Prostate gland (tissue), 2 donors: ENCODE data around the gene NKX1-2.

Source experiments
- CTCF ChIP-seq, 4 experiments: fragments of 200-600 bp in 2 of 4; fragments of 450-650 bp in 2 of 4; sonication (generic) in 2 of 4; IDR thresholded peaks; 1 replicate in 3 of 4; 2 replicates in 1 of 4; pipeline ENCODE4 v1.5.1; 2016 to 2019; ENCODE audit warnings: antibody characterized with exemption in 4 of 4, mild to moderate bottlenecking in 2 of 4, moderate library complexity in 2 of 4
- POLR2A ChIP-seq: fragments of 450-650 bp; IDR thresholded peaks from one replicate; pipeline ENCODE4 v1.6.1; 2016; ENCODE audit warnings: antibody characterized with exemption, mild to moderate bottlenecking

GRCh38 chr10:124474514-124475070, 24.8 kb upstream of the NKX1-2 start:
- no peak for TF ChIP-seq POLR2A
- no peak for TF ChIP-seq CTCF (IDR thresholded peaks at IDR 0.05)
